Muscle layer of duodenum (tissue), 2 donors: ENCODE data around the gene DRAM2.
"Not testable (repeated sequence)": the region's sequence is repeated elsewhere in the genome, so short reads cannot be mapped to it uniquely, and the experiment has no call there.

Source experiments
- H3K27ac ChIP-seq: one replicate; pipeline ENCODE4 v1.7.0; 2013; ENCODE audit warnings: mild to moderate bottlenecking, low read length
- H3K27me3 ChIP-seq: one replicate; pipeline ENCODE4 v1.7.0; 2013; ENCODE audit warnings: low read depth, mild to moderate bottlenecking, control low read depth, low read length
- H3K36me3 ChIP-seq, 2 donors: one replicate each; pipeline ENCODE4 v1.7.0; 2013; ENCODE audit warnings: low read length in 2 of 2, control low read depth in 1 of 2, mild to moderate bottlenecking in 1 of 2; ENCODE audit not compliant: insufficient read depth in 2 of 2, control insufficient read depth in 1 of 2
- H3K4me1 ChIP-seq, 2 donors: one replicate each; pipeline ENCODE4 v1.7.0; 2013; ENCODE audit warnings: low read length in 2 of 2, mild to moderate bottlenecking in 2 of 2, control low read depth in 1 of 2, moderate library complexity in 1 of 2; ENCODE audit not compliant: insufficient read depth in 2 of 2, control insufficient read depth in 1 of 2
- H3K4me3 ChIP-seq, 2 donors: one replicate each; pipeline ENCODE4 v1.7.0; 2013; ENCODE audit warnings: low read length in 2 of 2, low read depth in 1 of 2, mild to moderate bottlenecking in 1 of 2
- H3K9me3 ChIP-seq, 2 donors: one replicate each; pipeline ENCODE4 v1.7.0; 2013; ENCODE audit warnings: low read length in 2 of 2, control low read depth in 1 of 2, mild to moderate bottlenecking in 1 of 2; ENCODE audit not compliant: control insufficient read depth in 1 of 2
- donor health status: healthy.

DRAM2 gene

DNA sequence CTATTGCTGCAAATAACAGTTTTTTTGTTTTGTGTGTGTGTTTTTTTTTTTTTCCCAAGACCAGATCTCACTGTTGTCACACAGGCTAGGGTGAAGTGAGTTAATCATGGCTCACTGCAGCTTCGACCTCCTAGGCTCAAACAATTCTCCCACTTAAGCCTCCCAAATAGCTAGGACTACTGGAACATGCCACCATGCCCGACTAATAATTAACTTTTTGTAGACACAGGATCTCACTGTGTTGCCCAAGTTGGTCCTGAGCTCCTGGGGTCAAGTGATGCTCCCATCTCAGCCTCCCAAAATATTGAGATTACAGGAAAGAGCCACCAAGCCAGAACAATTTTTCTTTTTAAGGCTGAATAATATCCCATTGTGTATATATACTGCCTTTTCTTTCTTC is 34.9 kb downstream of the DRAM2 start:
- no peak overlapping the region for H3K27ac ChIP-seq
- no peak overlapping the region for H3K4me3 ChIP-seq
- H3K9me3 ChIP-seq, result peaks cover 0 to 22% of the 10 kb centered on the region in 2 donors
- H3K4me1 ChIP-seq, result no peaks in the 10 kb centered on the region
- no peaks in the 10 kb centered on the region for H3K27me3 ChIP-seq
- H3K36me3 ChIP-seq, result no peaks in the 10 kb centered on the region

DNA sequence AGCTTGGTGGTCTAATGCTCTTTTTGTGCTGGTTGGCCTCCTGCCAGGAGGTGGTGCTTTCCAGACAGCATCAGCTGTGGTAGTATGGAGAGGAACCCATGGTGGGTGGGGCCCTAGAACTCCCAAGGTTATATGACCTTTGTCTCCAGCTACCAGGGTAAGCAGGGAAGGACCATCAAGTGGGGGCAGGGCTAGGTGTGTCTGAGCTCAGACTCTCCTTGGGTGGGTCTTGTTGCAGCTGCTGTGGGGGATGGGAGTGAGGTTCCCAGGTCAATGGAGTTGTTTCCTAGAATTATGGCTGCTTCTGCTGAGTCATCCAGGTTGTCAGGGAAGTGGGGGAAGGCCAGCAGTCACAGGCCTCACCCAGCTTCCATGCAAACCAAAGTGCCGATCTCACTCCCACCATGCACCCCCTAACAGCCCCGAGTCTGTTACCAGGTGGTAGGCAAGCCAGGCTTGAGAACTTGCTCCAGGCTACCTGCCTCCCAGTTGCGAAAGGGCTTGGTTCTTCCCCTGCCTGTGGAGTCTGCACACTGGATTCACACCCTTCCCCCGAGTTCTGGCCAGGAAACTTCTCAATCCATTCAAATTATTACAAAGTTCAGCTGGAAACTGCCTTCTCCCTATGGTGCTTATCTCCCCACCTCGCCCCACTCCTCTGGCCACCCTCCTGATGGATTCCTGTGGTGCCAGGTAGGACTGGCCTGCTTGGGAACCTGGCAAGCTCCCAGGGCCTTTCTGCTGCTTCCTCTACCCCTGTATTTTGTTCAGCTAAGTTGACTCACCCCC is 37.8 kb downstream of the DRAM2 start:
- H3K4me3 ChIP-seq, result peak overlapping the region in 1 of 2 donors; percentile 40
- peaks cover 0 to 38% of the 10 kb centered on the region in 2 donors for H3K9me3 ChIP-seq
- H3K27ac ChIP-seq, result no peak overlapping the region
- H3K4me1 ChIP-seq, result no peaks in the 10 kb centered on the region
- H3K27me3 ChIP-seq, result no peaks in the 10 kb centered on the region
- H3K36me3 ChIP-seq, result no peaks in the 10 kb centered on the region

DNA sequence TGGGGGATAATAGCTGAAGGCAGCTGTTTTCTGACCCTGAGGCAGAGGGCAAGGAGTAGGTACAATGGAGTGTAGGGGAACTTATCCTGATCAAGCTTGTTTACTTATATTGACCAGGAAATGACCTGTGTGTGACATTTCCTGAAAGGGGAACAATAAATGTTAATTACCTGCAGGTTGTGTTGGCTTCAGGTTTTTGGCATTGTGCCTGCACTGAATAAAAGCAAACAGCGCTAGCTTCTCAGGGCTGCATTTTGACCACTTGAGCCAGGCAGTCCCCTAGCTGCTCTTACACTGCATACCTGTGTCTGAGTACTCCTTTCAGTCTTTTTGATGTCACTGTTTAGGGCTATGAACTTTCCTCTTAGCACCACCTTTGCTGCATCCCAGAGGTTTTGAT is 40.6 kb downstream of the DRAM2 start:
- Histone ChIP-seq H3K4me1 (no peaks in the 10 kb centered on the region), H3K9me3 (peaks cover 0 to 45% of the 10 kb centered on the region in 2 donors), H3K27ac (no peak overlapping the region), H3K4me3 (no peak overlapping the region), H3K36me3 (no peaks in the 10 kb centered on the region), H3K27me3 (no peaks in the 10 kb centered on the region)

DNA sequence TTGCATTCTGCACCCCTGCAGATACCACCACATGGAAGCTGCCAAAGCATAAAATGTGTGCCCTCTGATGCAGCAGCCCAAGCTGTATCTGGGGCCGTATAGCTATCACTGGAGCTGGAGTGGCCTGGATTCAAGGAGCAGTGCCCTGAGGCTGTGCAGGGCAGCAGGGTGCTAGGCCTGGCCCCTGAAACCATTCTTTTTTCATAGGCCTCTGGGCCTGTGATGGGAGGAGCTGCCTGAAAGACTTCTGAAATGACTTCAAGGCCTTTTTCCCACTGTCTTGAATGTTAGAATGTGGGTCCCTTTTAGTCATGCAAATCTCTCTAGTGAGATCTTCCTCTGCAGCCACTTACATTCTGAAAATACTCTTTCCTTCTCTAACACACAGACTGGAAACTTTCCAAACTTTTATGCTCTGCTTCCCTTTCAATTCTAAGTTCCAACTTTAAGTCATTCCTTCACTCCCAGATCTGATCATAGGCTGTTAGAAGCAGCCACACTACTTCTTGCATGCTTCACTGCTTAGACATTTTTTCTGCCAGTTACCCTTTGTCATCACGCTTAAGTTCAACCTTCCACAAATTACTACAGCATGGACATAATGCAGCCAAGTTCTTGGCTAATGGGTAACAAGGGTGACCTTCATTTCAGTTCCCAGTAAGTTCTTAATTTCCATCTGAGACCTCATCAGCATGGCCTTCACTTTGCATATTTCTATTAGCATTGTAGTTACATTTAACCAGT is 42.4 kb downstream of the DRAM2 start:
- Histone ChIP-seq H3K27ac (no peak overlapping the region), H3K4me3 (peak overlapping the region in 1 of 2 donors; percentile 6), H3K36me3 (no peaks in the 10 kb centered on the region)

DNA sequence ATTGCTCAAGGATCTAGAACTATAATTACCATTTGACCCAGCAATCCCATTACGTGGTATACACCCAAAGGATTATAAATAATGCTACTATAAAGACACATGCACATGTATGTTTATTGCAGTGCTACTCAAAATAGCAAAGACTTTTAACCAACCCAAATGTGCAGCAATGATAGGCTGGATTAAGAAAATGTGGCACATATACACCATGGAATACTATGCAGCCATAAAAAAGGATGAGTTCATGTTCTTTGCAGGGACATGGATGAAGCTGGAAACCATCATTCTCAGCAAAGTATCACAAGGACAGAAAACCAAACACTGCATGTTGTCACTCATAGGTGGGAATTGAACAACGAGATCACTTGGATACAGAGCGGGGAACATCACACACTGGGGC is 44.5 kb downstream of the DRAM2 start:
- not testable (repeated sequence) for H3K4me3 ChIP-seq, H3K27ac ChIP-seq, H3K36me3 ChIP-seq, H3K4me1 ChIP-seq, H3K27me3 ChIP-seq
- peaks cover 0 to 34% of the 10 kb centered on the region in 2 donors for H3K9me3 ChIP-seq

More for the DNA sequence above, 42.4 kb downstream of the DRAM2 start:
- H3K27me3 ChIP-seq, result no peaks in the 10 kb centered on the region
- H3K4me1 ChIP-seq, result no peaks in the 10 kb centered on the region
- H3K9me3 ChIP-seq, result peaks cover 0 to 45% of the 10 kb centered on the region in 2 donors

DNA sequence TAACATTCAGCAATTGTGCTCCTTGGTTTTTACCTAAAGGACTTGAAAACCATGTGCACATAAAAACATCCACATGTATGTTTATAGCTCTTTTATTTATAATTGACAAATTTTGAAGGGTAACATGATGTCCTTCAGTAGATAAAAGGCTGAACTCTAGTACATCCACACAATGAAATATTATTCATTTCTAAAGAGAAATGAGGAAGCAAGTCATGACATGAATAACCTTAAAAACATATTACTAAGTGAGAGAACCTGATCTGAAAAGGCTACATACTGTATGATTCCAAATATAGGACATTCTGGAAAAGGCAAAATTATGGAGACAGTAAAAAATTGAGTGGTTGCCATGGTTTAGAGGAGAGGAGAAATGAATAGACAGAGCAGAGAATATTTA is 50.3 kb downstream of the DRAM2 start:
- H3K4me1 ChIP-seq, result no peaks in the 10 kb centered on the region
- H3K27me3 ChIP-seq, result no peaks in the 10 kb centered on the region
- H3K9me3 ChIP-seq, result peaks cover 0 to 6% of the 10 kb centered on the region in 2 donors
- no peaks in the 10 kb centered on the region for H3K36me3 ChIP-seq
- no peak overlapping the region for H3K27ac ChIP-seq
- H3K4me3 ChIP-seq, result no peak overlapping the region

DNA sequence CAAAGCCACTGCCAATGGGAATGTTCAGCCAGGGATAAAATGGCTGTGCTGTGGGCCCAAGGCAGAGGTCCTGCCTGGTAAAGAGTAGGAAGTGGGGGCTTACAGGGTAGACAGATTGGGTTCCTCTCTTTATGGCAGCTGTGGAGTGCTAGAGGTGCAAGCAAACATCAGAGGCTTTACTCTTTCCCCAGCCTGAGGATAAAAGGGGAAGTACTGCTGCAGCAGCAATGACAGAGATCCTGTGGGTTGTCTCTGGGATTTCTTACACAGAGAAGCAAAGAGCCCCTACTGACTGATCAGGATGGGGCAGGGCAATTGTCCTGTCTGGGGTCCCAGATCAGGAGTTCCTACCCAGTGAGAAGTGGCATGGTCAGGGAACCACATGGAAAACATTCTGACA is 54.2 kb downstream of the DRAM2 start:
- no peaks in the 10 kb centered on the region for H3K4me1 ChIP-seq
- no peak overlapping the region for H3K4me3 ChIP-seq
- H3K27ac ChIP-seq, result no peak overlapping the region
- peaks cover 0 to 8% of the 10 kb centered on the region in 2 donors for H3K9me3 ChIP-seq
- no peaks in the 10 kb centered on the region for H3K27me3 ChIP-seq
- H3K36me3 ChIP-seq, result no peaks in the 10 kb centered on the region

DNA sequence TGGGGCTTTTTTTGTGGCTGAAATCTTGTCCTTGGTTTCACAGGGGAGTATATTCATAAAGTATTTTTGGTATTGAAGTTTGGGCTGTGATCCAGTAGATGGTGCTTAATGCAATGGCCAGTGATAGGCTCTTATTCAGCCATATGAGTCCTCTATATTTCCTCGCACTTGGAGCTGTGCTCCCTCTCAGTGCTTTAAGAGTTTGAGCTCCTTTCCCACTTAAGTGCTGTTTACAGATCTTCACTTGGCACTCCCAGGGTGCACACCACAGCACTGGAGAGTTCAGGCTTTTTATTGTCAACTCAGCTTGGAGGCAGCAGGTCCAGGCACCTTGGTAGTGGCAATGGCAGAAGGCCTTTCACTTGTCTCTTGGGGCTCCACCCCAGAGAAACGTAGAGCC is 54.9 kb downstream of the DRAM2 start:
- no peak overlapping the region for H3K4me3 ChIP-seq
- H3K4me1 ChIP-seq, result no peaks in the 10 kb centered on the region
- H3K36me3 ChIP-seq, result no peaks in the 10 kb centered on the region
- no peak overlapping the region for H3K27ac ChIP-seq
- H3K9me3 ChIP-seq, result peaks cover 0 to 8% of the 10 kb centered on the region in 2 donors
- no peaks in the 10 kb centered on the region for H3K27me3 ChIP-seq

DNA sequence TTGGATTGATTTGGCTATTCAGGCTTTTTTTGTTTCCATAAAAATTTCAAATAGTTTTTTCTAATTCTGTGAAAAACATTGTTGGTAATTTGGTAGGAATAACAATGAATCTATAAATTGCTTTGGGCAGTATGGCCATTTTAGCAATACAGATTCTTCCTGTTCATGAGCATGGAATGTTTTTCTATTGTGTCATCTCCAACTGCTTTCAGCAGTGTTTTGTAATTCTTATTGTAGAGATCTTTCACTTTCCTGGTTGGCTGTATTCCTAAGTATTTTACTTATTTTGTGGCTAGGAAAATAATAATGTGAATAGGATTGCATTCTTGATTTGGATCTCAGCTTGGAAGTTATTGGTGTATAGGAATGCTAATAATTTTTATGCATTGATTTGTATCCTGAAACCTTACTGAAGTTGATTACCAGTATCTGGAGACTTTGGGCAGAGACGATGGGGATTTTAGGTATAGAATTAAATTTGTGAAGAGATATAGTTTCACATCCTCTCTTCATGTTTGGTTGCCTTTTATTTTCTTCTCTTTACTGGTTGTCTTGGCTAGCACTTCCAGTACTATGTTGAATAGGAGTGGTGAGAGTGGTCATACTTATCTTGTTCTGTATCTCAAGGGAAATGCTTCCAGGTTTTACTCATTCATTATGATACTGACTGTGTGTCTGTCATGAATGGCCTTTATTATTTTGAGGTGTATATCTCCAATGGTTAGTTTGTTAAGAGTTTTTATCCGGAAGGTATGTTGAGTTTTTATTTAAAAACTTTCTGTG is 57.3 kb downstream of the DRAM2 start:
- Histone ChIP-seq H3K9me3 (peaks cover 0 to 11% of the 10 kb centered on the region in 2 donors), H3K27ac (no peak overlapping the region), H3K27me3 (no peaks in the 10 kb centered on the region), H3K36me3 (no peaks in the 10 kb centered on the region), H3K4me3 (no peak overlapping the region), H3K4me1 (no peaks in the 10 kb centered on the region)

DNA sequence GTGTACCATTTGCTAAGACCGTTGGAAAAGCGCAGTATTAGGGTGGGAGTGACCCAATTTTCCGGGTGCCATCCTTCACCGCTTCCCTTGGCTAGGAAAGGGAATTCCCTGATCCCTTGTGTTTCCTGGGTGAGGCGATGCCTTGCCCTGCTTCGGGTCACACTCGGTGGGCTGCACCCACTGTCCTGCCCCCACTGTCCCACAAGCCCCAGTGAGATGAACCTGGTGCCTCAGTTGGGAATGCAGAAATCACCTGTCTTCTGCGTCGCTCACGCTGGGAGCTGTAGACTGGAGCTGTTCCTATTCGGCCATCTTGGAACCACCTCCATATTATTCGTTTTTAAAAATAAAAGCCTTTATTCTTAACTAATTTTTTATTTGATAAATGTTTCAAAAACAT is 60.6 kb downstream of the DRAM2 start:
- not testable (repeated sequence) for H3K36me3 ChIP-seq, H3K27me3 ChIP-seq, H3K27ac ChIP-seq, H3K4me3 ChIP-seq, H3K4me1 ChIP-seq, H3K9me3 ChIP-seq

DNA sequence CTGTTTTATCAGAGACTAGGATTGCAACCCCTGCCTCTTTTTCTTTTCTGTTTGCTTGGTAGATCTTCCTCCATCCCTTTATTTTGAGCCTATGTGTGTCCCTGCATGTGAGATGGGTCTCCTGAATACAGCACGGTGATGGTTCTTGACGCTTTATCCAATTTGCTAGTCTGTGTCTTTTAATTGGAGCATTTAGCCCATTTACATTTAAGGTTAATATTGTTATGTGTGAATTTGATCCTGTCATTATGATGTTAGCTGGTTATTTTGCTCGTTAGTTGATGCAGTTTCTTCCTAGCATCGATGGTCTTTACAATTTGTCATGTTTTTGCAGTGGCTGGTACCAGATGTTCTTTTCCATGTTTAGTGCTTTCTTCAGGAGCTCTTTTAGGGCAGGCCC is 62.6 kb downstream of the DRAM2 start:
- H3K4me1 ChIP-seq, H3K27me3 ChIP-seq, H3K27ac ChIP-seq, H3K9me3 ChIP-seq, H3K4me3 ChIP-seq, H3K36me3 ChIP-seq: not testable (repeated sequence)
